Central memory CD4-positive, alpha-beta T cell (primary cell): Measurements from ENCODE around the gene C2CD2L.
"Not testable (repeated sequence)": the region's sequence is repeated elsewhere in the genome, so short reads cannot be mapped to it uniquely, and the experiment has no call there.

ENCODE experiments used
- DNase-seq: peaks from one replicate; pipeline ENCODE4 v3.0.0; 2022

The C2CD2L gene

DNA sequence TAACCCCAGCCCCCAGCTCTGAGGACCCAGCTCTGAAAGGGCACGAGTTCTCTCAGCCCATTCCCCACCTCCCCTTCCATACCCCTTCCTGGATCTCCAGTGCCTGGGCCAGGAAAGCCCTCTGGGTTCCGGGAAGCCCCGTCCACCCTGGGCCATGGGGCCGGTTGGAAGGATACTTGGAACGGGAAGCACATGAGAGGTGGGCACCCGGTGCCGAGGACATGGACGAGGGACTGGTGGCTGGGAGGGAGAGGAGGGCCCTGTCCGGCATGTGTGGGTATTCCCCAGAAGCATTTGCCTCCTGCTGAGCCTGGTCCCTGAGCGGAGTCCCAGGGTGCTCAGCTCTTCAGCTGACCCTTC, 9.1 kb downstream of the C2CD2L start:
- DNase-seq = no peak

DNA sequence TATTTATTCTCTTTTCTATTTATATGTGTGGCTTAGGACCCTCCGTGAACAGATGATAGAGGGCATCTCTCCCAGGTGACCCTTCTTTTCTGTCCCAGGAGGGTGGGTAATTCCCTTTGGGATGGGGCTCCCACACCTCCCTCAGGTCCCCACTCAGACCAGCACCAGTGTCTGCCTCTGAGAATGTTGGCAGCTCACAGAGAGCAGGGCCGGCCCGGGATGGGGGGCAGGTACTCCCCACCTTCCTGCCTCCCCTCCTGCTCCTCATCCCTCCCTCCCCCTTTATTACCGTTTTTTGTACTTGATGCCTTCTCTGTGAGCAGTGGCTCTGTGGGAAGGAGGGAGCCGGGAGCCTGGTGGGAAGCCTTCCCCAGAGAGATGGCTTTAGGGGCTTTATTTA, 9.5 kb downstream of the C2CD2L start:
- no peak for DNase-seq

DNA sequence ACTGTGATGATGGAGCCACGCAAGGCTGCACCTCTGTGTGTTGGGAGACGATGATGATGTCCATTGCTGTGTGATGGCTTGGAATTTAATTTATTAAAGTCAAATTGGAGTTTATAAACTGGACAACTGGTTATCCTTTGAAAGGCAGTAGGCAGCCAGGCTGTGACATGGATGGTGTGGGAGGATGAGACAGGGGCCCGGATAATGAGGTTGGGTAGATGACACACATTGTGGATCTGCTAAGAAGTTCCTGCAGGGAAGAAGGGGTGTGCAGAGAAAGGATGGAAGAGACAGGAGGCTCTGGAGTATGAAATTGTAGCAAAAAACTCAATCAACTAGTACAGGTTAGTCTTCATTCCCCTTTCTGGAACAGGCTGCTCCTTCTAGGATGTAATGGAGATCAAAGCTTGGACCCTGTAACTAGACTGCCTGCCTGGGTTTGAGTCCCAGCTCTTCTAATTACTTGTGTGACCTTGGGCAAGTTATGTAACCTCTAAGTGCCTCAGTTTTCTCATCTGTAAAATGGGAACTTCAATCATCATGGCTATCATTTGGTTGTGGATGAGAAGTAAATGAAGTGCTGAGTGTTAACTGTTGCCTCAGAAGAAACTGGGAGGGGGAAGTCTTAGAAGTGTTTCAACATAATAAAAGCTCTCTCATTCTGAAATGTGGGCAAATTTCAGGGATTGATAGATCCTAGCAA, 10.0 kb downstream of the C2CD2L start:
- no peak for DNase-seq

DNA sequence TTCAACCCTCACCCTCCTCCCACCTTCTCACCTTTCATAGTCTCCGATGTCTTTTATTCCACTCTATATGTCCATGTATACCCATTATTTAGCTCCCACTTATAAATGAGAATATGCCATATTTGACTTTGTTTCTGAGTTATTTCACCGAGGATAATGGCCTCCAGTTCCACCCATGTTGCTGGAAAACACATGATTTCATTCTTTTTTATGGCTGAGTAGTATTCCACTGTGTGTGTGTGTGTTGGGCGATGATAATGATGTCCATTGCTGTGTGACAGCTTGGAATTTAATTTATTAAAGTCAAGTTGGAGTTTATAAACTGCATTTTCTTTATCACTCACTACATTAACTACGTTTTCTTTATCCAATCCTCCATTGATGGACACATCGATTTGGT, 11.1 kb downstream of the C2CD2L start:
- no peak for DNase-seq

DNA sequence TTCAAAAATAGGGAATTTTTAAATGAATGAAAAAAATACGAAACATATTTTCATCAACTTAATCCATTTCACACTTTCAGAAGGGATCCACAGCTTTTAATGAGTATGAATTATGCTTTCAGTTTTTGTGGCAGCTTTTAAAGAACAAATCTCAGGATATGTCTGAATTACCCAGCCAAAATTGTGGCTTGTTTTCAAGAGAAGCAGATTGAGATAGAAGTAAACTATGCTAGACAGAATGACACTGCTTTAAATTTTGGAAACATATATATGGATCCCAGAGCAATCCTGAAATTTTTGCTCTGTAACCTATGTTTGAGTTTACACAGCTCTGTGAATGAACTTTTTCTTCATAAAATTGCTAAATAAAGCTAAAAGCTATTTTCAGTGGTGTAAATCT, 11.8 kb downstream of the C2CD2L start:
- DNase-seq = no peak

DNA sequence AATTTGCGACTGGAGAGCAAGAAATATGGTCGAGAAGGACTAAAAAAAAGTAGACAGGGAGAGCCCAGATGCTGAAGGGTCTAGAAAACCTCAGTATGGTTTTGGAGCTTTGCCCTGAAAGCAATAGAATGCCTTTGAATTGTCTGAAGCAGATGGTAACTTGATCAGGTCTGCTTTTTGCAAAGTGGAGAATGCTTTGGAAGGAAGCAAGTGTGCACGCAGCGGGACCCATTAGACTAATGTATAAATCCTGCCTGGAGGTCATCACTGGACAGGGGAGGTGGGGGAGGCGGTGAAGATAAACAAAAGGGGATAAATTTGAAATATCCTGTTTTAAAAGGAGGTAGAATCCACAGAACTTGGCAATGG, 13.5 kb downstream of the C2CD2L start:
- DNase-seq = no peak

DNA sequence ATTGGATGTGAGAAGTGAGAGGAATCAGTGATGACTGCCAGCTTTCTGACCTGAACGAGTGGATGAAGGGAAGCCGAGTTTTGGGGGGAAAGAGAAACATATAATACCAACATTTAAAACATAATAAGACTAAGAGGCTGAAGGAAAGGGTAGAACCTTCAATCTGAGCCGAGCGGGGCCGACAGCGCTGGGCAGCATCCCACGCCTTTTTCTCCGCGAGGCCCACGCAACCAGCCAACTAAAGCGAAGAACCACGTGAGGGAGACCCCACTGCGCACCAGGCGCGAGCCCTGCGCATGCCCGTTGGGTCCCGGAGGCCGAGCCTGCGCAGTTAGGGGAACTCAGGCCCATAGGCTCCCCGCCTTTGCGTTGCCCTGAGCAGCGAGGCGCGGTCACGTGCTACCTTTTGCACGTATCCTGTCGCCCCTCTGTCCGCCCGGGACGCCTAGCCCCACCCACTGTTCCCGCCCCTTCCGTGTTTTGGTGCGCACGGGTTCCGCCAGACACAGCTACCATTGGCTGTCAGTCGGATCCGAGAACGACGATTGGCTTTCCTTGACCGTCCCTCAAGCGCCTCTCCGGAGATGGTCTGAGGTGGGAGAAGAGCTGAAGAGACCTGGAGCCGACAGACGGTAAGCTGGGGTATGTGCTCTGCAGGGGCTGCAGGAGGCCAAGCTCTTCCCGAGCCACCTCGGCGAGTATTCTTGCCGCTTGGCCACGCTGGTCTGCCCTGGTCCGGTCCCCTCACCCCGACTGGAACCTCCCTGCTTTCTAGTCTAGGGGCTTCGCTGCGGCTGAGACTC, 14.1 kb downstream of the C2CD2L start, which contains the start of gene HINFP:
HINFP (plus strand) TSS at position 573 of the 803 bp plus-strand sequence. CDS start 5,365 bp downstream, outside the sequence.
- DNase-seq = peak; percentile 99

DNA sequence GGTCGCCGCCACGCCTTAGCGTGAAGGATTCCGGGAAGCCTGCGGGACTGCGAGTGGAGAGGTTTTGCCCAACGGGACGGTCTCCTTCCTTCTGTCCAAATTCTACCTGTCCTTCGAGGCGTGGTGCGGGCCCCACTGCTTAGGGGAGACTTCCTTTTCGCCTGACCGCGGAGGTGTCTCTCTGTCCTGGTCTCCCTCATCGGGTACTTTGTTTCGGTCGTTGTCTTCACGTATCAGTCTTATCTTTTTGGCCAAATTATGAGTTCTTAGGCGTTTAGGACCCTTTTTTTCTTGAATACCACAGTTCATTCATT, 14.6 kb downstream of the C2CD2L start:
- DNase-seq = no peak

DNA sequence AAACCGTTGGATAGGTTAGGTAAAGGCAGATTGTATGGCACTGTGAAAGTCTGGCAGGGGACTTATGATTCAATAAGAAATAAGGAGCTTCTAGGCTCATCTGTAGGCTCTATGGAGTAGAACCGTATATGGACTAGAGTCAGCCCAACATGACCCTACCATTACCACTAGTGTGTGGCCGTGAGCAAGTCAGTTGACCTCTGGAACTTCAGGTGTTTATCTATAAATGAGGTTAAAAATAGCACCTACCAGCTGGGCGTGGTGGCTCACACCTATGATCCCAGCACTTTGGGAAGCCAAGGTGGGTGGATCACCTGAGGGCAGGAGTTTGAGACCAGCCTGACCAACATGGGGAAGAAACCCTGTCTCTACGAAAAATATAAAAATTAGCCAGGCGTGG, 18.7 kb downstream of the C2CD2L start:
- no peak for DNase-seq

DNA sequence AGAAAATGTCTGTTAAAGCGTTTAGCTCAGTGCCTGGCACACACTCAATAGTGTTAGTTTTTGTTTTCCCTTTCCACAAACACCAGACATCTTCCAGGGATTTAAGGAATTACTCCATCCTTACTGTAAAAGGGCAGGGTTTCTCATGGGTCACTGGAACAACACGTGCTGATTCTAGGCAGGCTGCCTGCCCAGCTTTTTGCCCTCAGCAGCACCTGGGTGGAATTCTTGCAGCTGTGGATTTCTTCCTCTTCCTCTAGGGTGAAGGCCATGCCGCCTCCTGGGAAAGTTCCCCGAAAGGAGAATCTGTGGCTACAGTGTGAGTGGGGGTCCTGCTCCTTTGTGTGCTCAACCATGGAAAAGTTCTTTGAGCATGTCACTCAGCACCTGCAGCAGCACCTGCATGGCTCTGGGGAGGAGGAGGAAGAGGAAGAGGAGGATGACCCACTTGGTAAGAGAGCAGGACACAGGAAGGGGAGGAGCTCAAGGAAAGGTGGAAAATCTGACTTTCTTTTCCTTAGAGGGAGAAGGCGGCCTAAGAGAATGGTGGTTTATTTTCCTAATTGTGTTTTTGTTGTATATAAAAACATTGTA, 19.6 kb downstream of the C2CD2L start:
- no peak for DNase-seq

DNA sequence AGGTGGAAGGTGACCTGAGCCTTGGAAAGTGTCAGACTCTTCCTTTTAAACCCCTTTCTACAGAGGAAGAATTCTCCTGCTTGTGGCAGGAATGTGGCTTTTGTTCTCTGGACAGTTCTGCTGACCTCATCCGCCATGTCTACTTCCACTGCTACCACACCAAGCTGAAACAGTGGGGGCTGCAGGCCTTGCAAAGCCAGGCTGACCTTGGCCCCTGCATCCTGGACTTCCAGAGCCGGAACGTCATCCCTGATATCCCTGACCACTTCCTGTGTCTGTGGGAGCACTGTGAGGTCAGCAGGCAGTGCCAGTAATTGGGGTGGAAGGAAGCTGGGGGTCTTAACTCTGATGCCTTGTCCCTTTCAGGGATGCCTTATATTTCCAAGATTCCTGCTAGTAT, 23.5 kb downstream of the C2CD2L start:
- no peak for DNase-seq

DNA sequence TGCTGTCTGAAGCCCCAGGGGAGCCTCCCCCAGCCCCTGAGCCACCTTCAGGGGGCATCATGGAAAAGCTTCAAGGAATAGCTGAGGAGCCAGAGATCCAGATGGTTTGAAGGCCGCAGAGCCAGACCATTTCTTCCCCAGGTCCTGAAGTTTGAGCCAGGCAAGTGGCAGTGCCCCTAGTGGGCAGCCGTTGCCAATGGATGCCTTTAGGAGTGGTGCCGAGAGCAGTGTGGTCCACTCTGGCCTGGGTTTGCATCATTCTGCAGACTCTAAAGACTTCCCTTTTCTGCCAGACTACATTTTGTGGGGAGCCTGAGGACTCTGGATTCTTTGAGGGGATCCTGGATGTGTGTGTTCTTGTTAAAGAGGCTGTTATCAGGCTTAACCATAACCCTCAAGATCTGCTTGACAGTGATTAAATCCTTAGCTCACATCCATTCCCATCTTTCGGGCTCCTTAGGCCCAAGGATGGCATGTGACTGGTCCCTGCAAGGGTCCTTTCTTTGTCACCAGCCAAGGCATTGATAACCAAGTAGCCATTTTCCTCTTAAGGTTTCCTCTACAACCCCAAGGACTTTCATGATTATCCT, 27.3 kb downstream of the C2CD2L start:
- DNase-seq = no peak

DNA sequence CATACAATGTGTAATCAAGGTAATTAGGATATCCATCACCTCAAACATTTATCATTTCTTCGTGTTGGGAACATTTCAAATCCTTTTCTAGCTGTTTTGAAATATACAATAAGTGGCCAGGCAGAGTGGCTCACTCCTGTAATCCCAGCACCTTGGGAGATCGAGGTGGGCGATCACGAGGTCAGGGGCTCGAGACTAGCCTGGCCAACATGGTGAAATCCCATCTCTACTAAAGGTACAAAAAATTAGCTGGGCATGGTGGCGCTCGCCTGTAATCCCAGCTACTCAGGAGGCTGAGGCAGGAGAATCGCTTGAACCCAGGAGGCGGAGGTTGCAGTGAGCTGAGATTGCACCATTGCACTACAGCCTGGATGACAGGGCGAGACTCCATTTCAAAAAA, 32.1 kb downstream of the C2CD2L start:
- not testable (repeated sequence) for DNase-seq

DNA sequence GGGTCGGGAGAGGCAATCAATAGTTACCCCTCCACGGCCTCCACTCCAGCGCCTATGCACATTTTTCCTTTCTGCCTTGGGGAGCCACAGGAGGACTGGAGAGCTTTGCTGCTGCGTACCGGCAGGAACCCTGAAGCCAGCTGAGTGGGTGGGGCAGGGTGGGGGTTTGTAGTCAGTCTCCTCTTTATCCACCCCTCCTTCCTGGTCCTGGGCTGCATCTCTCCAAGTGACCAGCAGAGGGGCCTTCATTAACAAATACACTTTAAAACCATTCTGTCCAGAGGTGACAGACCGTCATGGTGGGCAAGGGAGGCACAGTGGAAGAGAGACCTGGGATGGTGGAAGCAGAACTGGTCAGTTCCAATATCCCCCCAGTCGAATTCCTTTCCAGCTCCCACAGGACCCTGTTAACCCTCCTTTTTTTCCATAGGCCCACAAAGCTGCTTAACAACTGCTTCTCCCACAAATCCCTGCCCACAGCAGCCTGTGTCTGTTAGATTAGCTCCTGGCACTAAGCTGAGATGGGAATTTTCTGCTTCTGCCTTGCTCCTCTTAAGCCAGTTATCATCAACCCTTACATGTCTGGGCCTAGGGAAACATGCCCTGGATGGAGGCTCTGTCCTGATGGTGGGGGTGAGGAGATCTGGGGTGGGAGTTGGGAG, 37.8 kb downstream of the C2CD2L start:
- no peak for DNase-seq

DNA sequence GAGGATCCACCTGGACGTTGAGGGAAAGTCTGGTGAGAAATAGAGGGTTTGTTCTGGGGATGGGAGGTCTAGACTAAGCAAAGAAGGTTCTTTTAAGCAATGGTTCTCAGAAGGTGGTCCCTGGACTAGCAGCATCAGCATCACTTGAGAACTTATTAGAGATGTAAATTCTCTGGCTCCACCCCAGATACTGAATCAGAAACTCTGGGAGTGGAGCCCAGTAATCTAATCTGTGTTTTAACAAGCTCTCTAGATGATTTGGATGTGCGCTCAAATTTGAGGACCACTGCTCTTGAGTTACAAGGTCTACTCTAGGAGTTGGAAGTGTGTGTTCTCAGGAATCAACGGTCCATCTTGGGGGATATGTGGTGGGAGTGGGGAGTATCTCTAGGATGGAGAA, 38.4 kb downstream of the C2CD2L start:
- DNase-seq = no peak

DNA sequence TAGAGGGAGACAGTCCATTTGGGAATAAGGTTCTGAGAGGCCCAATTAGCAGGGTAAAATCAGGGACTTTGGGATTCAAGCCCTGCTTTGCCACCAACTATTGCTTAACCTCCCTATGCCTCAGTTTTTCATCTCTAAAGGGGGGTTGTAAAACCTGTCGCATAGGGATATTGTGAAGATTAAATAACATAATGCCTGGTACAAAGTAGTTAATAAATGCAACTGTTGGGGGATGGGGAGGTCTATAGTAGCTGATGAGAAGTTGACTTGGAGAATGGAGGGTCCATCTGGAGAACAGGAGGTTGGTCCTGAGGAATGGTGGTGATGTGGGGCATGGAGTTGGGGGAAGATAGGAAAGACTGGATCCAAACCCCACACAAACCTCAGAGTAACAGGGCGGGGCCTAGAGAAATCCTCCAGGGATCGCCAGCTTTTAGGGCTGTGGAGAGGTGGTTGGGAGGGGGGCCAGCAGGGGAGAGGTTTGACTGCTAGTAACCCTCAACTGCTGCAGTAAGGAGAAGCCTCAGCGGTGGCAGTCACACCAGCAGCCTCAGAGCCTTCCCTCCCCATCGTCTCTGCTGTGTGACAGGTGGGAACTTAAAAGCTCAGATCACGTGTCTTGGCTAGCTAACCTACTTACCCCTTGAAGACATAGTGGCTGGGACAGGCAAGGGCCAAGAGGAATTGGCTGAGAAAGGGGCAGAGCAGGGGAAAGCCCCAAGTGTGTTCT, 40.6 kb downstream of the C2CD2L start:
- no peak for DNase-seq

DNA sequence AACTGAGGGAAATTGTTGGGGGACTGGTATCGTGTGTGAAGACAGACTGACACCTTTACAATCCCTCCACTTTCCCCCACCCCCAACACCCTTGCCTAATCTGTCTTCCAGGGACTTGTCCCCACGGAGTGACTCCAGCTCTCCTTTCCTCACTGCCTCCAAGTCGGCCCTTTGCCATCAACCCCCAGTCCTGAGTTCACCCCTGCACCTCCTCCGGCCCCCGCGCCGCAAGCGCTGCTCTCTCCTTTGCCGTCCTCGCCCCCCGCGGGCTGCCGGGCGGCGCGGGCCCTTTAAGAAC, 41.5 kb downstream of the C2CD2L start:
- no peak for DNase-seq

DNA sequence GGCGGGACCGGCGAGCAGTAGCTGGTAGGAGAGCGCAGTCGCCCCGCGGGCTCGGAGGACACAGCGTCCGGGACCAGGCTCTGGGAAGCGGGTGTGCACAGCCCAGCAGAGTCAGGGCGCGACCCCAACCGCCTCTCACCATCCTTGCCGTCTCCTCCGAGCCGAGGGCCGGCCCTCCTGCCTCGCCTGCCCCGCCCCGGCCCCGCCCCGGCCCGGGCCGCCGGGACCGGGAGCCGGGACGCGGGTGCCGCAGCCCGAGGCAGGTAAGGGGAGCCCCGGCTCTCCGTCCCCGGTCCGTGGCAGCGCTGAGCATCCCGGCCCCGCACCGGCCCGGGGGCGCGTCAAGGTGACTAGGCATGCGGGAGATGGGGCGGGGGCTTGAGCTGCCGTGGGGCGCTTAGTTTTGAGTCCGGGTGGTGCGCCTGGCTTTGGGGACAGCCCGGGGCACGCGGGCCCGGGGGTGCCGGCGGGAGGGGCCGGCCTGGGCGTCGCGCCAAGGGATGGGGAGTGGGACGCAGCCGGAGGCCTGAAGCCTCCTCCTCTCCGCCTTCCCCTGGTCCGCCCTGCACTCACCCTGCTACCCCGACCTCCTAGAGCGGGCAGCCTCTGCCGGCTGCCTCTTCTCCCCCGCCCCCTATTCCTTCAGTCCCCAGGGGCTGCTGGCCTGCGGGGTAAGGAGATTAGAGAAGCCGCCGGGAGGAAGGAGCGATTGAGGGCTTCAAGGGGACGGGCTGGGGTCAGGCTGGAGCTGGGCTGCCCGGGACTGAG, 42.1 kb downstream of the C2CD2L start, which contains the start of gene ABCG4:
ABCG4 (plus strand) TSS at position 35 of the 768 bp plus-strand sequence. CDS start 914 bp downstream, outside the sequence.
- peak; percentile 5 for DNase-seq

DNA sequence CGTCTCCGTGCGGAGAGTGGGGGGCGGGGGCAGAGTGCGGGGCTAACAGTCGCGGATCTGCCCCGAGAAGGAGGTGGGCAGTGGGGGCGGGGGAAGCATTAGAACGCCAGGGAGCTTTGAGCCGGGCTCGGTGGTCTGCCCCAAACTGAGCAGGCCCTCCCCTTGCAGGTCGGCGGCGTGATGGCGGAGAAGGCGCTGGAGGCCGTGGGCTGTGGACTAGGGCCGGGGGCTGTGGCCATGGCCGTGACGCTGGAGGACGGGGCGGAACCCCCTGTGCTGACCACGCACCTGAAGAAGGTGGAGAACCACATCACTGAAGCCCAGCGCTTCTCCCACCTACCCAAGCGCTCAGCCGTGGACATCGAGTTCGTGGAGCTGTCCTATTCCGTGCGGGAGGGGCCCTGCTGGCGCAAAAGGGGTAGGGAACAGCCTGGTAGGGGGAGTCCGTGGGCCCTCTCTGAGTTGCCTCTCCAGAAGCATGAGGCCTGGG, 42.7 kb downstream of the C2CD2L start:
- DNase-seq = no peak

DNA sequence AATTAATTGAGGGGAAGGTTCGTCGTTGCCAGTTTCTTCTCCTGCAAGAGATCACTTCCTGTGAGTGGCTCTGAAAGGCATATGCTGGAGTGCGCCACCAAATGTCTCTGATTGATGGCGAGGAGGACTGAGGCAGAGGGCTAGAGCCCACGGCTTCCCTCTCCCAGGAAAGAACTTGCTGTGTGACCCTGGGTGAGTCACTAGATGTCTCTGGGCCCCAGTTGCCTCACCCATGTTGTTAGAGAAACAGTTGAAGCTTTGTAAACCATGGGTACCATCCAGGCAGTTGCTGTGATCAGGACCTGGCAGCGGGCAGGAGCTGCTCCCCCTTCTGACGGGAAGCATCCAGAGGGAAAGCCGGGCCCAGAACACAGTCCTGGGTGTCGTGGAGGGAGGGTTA, 44.9 kb downstream of the C2CD2L start:
- DNase-seq = no peak

DNA sequence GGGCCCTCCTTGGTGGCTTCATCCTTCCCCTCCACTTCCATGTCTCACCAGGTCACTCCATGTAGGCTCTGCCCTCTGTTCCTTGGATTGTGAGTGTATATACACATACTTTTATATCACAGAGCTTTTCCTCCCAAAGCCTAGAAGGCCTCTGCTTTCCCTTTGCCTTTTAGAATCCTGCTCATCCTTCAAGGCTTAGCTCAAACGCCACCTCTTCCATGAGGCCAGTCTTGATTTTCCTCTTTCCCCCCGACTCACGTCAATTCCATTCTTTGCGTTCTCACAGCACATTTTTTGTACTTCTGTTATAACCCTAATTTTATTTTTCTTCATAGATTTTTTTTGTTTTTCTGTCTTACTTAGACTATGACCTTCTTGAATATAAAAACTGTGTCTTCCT, 45.5 kb downstream of the C2CD2L start:
- no peak for DNase-seq
